Panc1 (cell line): ENCODE measurements around the gene POU2F1. TPM values are rescaled to one million over a fixed set of nuclear protein-coding genes. Genes with fewer than 3 reads are reported as not detected.

Experiments used
- ATAC-seq: fragments of 200-7000 bp; cut with Tn5 transposase; 2 replicates; pipeline ENCODE4 v1.9.1; 2020; ENCODE audit warnings: mild to moderate bottlenecking, moderate library complexity
- BruUV-seq: library from RNA; stranded (reverse); fragments of 400-500 nt; replicated peaks from 2 replicates; lab custom pipeline; 2021; lab: Mats Ljungman, UMichigan
- CTCF ChIA-PET: fragments of 300-600 bp; sonication (Branson Sonifier 250); formaldehyde crosslinking; loops from one replicate; lab custom pipeline; 2022; ENCODE audit warnings: antibody characterized with exemption; lab: Charles Lee
- POLR2A ChIA-PET: fragments of 300-600 bp; sonication (Branson Sonifier 250); formaldehyde crosslinking; loops from one replicate; lab custom pipeline; 2022; ENCODE audit warnings: antibody characterized with exemption; lab: Charles Lee
- DNase-seq: peaks from one replicate; pipeline ENCODE4 v3.0.0-alpha.2; 2010; ENCODE audit warnings: low read depth, low spot score
- H3K27ac ChIP-seq: 2 replicates; pipeline ENCODE4 v1.5.1; 2011; ENCODE audit warnings: mild to moderate bottlenecking, low read length, inconsistent platforms
- H3K27me3 ChIP-seq: fragments of 200-500 bp; sonication (Bioruptor generic); 2 replicates; pipeline ENCODE4 v1.6.0; 2014; ENCODE audit warnings: low read length, inconsistent platforms; ENCODE audit not compliant: control insufficient read depth, insufficient read depth
- H3K36me3 ChIP-seq: fragments of 200-500 bp; sonication (Bioruptor generic); 2 replicates; pipeline ENCODE4 v1.5.1; 2014; ENCODE audit warnings: inconsistent platforms, mild to moderate bottlenecking, low read length, moderate library complexity; ENCODE audit not compliant: control insufficient read depth, insufficient read depth
- H3K4me1 ChIP-seq: 2 replicates; pipeline ENCODE4 v1.5.1; 2011; ENCODE audit warnings: inconsistent platforms, mild to moderate bottlenecking, low read length, moderate library complexity; ENCODE audit not compliant: control insufficient read depth, insufficient read depth
- H3K4me3 ChIP-seq, 2 experiments: 2 replicates each; pipeline ENCODE4 v1.5.1; 2011 to 2012; ENCODE audit warnings: low read depth in 2 of 2, low read length in 2 of 2, mild to moderate bottlenecking in 2 of 2, inconsistent platforms in 1 of 2, moderate library complexity in 1 of 2
- H3K9me3 ChIP-seq: fragments of 200-500 bp; sonication (Bioruptor generic); 2 replicates; pipeline ENCODE4 v1.5.1; 2014; ENCODE audit warnings: low read depth, mild to moderate bottlenecking, inconsistent platforms, low read length, moderate library complexity; ENCODE audit not compliant: control insufficient read depth, insufficient read depth
- CTCF ChIP-seq: fragments of 450-650 bp; IDR thresholded peaks from 2 replicates; pipeline ENCODE4 v1.5.1; 2017; ENCODE audit warnings: mild to moderate bottlenecking
- POLR2AphosphoS5 ChIP-seq: IDR thresholded peaks from 2 replicates; pipeline ENCODE4 v1.6.1; 2012; ENCODE audit warnings: mild to moderate bottlenecking, low read depth, low read length, moderate library complexity
- SIN3A ChIP-seq: IDR thresholded peaks from 2 replicates; pipeline ENCODE4 v1.6.1; 2012; ENCODE audit warnings: low read depth, mild to moderate bottlenecking, low read length, moderate library complexity, borderline replicate concordance; ENCODE audit not compliant: insufficient read depth
- TCF7L2 ChIP-seq: IDR thresholded peaks from 2 replicates; pipeline ENCODE4 v1.6.1; 2011; ENCODE audit warnings: mild to moderate bottlenecking, low read depth, low read length, inconsistent platforms
- in situ Hi-C: cut with HindIII; loops from 2 replicates; pipeline ENCODE4 v1.10.0; 2016; ENCODE audit warnings: low sequenced_read_pairs, low pct_unique_long_range_greater_than_20kb
- intact Hi-C: fragments of 100-400 bp; cut with micrococcal nuclease; formaldehyde crosslinking; loops from one replicate; pipeline ENCODE4 v1.10.0; 2022; ENCODE audit not compliant: unreplicated experiment
- total RNA-seq: library from RNA; stranded (reverse); gene quantifications from one replicate; pipeline ENCODE4 v1.2.1, GENCODE V29; 2021; ENCODE audit not compliant: unreplicated experiment
- TF ChIP-seq, protein P1 (sequence below), 2 experiments: IDR thresholded peaks; 2 replicates each; pipeline ENCODE4 v1.6.1; 2011 to 2012; ENCODE audit warnings: low read depth in 2 of 2, control low read depth in 1 of 2, low read length in 1 of 2, mild to moderate bottlenecking in 1 of 2, moderate library complexity in 1 of 2; ENCODE audit not compliant: insufficient read depth in 1 of 2

The POU2F1 gene
- total RNA-seq, 1 experiment from 2014 or later = 17.1 TPM

- no peak for ATAC-seq
- H3K4me3 ChIP-seq = no peak overlapping the region
- in situ Hi-C loops (no loop called here), intact Hi-C loops (no loop called here)
- CTCF ChIA-PET = no interaction called here
- H3K9me3 ChIP-seq = no peaks in the 10 kb centered on the region
- no TSS peak for BruUV-seq
- no peaks in the 10 kb centered on the region for H3K4me1 ChIP-seq
- no peaks in the 10 kb centered on the region for H3K27me3 ChIP-seq
- no peak for TF ChIP-seq TCF7L2
- no peak for TF ChIP-seq CTCF
- TF ChIP-seq POLR2AphosphoS5 = no peak
- TF ChIP-seq SIN3A = no peak
- TF ChIP-seq, protein P1, sequence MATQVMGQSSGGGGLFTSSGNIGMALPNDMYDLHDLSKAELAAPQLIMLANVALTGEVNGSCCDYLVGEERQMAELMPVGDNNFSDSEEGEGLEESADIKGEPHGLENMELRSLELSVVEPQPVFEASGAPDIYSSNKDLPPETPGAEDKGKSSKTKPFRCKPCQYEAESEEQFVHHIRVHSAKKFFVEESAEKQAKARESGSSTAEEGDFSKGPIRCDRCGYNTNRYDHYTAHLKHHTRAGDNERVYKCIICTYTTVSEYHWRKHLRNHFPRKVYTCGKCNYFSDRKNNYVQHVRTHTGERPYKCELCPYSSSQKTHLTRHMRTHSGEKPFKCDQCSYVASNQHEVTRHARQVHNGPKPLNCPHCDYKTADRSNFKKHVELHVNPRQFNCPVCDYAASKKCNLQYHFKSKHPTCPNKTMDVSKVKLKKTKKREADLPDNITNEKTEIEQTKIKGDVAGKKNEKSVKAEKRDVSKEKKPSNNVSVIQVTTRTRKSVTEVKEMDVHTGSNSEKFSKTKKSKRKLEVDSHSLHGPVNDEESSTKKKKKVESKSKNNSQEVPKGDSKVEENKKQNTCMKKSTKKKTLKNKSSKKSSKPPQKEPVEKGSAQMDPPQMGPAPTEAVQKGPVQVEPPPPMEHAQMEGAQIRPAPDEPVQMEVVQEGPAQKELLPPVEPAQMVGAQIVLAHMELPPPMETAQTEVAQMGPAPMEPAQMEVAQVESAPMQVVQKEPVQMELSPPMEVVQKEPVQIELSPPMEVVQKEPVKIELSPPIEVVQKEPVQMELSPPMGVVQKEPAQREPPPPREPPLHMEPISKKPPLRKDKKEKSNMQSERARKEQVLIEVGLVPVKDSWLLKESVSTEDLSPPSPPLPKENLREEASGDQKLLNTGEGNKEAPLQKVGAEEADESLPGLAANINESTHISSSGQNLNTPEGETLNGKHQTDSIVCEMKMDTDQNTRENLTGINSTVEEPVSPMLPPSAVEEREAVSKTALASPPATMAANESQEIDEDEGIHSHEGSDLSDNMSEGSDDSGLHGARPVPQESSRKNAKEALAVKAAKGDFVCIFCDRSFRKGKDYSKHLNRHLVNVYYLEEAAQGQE (IDR thresholded peaks at IDR 0.05; ENCODE audit: insufficient read depth in 1 of 2, low read depth in 2 of 2, low read length in 1 of 2) = no peak
- H3K27ac ChIP-seq = no peak overlapping the region
- no peaks in the 10 kb centered on the region for H3K36me3 ChIP-seq
- POLR2A ChIA-PET = no interaction called here
- DNase-seq = no peak
These were observed 244.3 kb downstream of the POU2F1 start for GRCh38 chr1:167465018-167465417.

DNA sequence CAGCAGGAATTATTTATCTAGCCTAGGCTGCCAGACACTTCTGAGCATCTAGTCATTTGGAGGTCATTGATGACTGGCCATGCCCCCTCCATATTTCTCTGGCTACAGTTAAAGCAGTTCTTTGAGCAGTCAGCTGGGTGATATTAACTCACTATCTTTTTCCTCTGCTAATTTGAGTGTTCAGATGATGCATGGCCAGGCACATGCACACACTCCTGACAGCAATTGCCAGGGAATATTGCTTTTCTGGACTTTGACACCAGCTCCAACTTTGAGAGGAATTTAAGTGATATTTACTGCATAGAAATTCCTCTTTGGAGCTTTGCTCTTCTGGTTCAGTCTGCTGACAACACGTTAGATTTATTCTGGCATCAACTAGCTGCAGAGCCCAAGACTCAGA is 245.1 kb downstream of the POU2F1 start:
- DNase-seq = no peak
- ChIA-PET POLR2A (interaction anchor here (0.6 kb wide), 1 partner anchor 11 kb away, joined by 3 read pairs; no protein-coding TSS in a partner anchor), CTCF (no interaction called here)
- in situ Hi-C loops (no loop called here), intact Hi-C loops (no loop called here)
- Histone ChIP-seq H3K27ac (no peak overlapping the region), H3K4me3 (no peak overlapping the region), H3K36me3 (no peaks in the 10 kb centered on the region), H3K27me3 (no peaks in the 10 kb centered on the region), H3K9me3 (no peaks in the 10 kb centered on the region), H3K4me1 (no peaks in the 10 kb centered on the region)
- TF ChIP-seq SIN3A = no peak
- no peak for ATAC-seq
- no TSS peak for BruUV-seq

- Histone ChIP-seq H3K27me3 (no peaks in the 10 kb centered on the region), H3K4me3 (no peak overlapping the region), H3K36me3 (no peaks in the 10 kb centered on the region), H3K4me1 (no peaks in the 10 kb centered on the region), H3K27ac (no peak overlapping the region), H3K9me3 (no peaks in the 10 kb centered on the region)
- POLR2A ChIA-PET = no interaction called here
- CTCF ChIA-PET = no interaction called here
- in situ Hi-C loops (no loop called here), intact Hi-C loops (no loop called here)
- no TSS peak for BruUV-seq
- DNase-seq (no peak), ATAC-seq (no peak)
- no peak for TF ChIP-seq SIN3A
These were observed 246.5 kb downstream of the POU2F1 start for GRCh38 chr1:167467126-167467710.
